Germinal center (tissue), 1 donor: ENCODE data around the gene NBPF1.
"Not testable (repeated sequence)": the region's sequence is repeated elsewhere in the genome, so short reads cannot be mapped to it uniquely, and the experiment has no call there.

Source experiments
- DNase-seq: peaks from one replicate; pipeline ENCODE4 v3.0.0; 2012; ENCODE audit warnings: mixed read lengths, low spot score

Gene NBPF1

DNA sequence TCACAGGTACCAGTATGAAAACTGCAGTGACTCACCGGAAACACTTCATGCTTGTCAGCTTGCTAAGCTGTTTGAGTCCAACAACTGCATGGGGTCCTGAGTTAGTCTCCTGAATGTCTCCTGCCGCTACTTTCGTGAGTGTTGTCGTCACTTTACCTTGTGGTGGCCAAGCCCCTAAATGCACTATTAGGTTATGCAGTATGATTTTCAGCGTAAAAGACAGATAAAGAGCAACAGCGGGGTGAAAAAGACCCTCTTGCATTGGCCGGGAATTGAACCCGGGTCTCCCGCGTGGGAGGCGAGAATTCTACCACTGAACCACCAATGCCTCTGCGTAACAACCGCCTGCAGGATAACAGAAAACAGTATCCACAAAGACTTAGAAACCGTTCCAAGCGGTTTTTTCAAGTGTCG lies 67.7 kb downstream of the NBPF1 start:
- DNase-seq = not testable (repeated sequence)

DNA sequence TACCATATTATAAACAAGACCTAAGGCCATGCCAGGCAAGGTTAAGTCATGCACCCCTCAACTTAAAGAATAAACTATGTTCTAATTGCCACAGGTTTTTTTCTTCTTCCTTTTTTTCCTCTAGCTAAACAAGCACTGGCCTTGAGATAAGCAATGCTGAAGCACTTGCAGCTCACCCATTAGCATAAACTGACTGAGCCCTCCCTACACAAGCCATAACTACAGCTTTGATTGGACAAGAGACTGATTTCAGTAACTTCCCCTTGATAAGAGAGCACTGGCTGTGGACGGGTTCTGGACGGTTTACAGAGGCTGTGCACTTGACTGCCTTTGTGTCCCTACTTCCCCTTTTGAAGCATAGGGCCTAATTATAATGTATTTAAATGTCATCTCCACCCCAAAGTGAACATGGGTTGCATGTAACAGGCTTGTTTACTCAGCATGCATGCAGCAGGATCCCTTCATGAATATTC lies 72.9 kb downstream of the NBPF1 start:
- not testable (repeated sequence) for DNase-seq

DNA sequence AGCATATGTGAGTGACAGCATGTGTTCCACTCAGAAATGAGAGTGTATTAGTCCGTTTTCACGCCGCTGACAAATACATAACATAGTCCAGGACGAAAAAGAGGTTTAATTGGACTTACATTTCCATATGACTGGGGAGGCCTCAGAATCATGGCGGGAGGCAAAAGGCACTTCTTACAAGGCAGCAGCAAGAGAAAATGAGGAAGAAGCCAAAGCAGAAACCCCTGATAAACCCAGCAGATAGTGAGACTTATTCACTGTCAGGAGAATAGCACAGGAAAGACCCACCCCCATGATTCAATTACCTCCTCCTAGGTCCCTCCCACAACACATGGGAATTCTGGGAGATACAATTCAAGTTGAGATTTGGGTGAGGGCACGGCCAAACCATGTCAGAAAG lies 75.8 kb downstream of the NBPF1 start:
- DNase-seq = not testable (repeated sequence)

DNA sequence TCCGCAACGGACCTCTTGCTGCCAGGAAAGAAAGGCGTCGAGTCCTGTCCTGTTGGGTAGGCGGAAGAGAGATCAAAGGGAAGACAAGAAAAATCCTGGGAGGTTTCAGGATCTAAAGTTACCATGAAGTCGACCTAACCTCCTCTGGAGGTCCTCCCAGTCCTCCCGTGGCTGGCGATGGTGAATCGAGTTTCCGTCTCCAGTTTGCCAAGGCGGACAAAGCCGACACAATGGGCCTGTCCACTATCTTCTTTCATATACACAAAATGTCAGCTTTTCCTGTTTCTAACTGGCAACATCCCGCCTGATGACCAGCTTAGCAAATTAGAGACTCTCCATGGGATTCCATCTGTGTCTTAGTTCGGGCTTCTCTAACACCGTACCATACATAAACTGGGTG lies 76.6 kb downstream of the NBPF1 start:
- not testable (repeated sequence) for DNase-seq

DNA sequence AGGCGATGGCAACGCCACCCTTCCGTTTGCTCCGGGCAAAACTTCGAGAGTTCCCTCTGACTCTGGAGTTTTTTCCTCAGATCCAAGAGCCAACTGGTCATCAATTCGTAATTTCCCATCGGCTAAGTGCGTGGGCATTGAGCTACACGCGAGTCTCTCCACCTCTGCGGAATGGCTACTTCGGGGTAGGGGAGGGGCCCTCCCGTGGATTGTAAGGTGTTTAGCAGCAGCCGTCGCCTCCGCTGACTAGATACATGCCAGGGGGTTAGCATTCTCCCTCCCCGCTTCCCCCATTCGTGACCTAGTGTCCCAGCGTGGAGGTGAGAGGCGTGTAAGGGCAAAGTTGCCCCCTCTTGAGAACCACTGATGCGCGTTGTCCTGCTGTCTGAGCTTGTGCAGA lies 77.5 kb downstream of the NBPF1 start:
- DNase-seq = not testable (repeated sequence)

GRCh38 chr1:16535487-16535886 lies 77.9 kb downstream of the NBPF1 start:
- not testable (repeated sequence) for DNase-seq

- not testable (repeated sequence) for DNase-seq
Measured at GRCh38 chr1:16534829-16535456, 78.4 kb downstream of the NBPF1 start.

- not testable (repeated sequence) for DNase-seq
Measured at GRCh38 chr1:16534239-16534828, 79.0 kb downstream of the NBPF1 start.

DNA sequence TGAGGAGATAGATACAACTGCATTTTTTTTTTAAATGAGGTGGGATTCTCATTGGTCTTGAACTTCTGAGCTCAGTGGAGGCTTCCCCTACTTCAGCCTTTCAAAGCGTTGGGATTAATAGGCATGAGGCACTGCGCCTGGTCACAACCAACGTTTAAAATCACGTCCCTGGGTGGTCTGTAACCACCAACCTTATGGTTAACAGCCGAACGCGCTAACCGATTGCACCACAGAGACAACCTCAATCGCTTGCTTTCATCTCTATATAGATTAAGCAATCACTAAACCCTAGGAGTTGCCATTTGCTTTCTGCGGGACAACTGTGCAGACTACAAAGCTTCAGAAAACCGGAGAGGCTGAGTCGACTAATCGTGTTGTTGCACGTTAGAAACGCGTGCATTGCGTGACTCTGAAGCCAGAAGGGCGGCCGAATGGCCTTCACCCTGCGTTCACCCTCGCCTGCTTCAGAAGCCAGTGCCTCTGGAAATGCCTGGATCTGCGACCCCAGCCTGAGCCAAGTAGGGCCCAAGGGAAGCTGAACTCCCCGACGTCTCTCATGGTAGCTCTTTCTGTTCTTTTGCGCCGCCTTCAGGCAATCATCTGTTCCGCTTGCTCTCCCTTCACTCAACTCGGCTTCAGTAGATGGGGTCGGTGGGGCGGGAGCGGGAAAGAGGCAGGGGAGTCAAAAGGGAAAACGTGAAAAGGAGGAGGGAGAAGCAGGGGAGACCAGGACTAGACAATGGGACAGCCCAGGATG lies 81.0 kb downstream of the NBPF1 start:
- DNase-seq = not testable (repeated sequence)

DNA sequence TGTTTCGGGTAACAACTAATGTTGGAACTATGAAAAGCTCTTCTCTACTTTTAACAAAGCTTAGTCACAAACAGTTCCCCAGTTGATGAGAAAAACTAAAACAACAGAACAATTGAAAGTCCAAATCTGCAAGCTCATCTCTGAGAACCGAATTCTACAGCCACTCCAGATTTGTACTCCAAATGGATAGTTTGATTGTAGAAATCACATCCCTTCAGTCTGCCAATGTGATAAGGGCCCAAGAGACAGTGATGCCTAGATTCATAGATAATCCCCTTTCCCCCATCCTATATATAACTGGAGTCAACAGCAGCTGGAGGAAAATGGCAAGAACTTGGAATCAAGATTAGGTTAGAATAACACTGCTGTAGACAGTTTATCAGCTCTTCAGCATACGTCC lies 85.0 kb downstream of the NBPF1 start:
- DNase-seq = not testable (repeated sequence)

GRCh38 chr1:16525769-16526168 lies 87.6 kb downstream of the NBPF1 start:
- DNase-seq = not testable (repeated sequence)

DNA sequence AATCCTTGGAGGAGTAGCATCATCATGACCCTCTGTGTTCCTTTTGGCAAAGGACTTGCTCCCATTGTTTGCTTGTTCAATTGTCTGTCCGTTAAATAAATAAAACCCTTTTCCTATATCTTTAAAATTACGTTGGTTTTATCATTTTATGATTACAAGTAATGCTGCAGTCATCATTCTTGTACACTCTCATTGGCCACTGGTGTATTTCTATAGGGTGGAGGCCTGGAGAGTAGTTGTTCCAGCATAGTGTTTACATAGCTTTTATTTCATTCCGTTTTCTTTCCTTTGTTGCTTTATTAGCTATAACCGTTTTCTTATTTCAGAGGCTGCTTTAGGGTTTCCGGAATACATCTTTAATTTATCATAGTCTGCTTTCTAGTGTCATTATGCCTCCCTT lies 91.7 kb downstream of the NBPF1 start:
- DNase-seq = not testable (repeated sequence)

DNA sequence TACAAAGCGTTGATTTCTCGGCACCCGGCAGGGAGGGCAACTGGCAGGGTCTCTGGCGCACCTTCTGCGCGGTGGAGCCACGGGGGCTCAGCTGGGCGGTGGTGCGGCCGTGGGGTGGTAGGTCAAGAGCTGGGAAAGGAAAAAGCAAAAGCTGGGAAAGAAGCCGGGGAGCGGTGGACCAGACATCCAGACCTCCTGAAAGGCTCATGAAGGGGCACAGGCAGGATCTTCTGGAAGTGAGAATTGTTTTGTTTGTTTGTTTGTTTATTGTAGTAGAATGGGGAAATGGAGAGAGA lies 92.1 kb downstream of the NBPF1 start:
- DNase-seq = no peak

- DNase-seq = not testable (repeated sequence)
Measured at GRCh38 chr1:16520435-16521287, 92.7 kb downstream of the NBPF1 start.

DNA sequence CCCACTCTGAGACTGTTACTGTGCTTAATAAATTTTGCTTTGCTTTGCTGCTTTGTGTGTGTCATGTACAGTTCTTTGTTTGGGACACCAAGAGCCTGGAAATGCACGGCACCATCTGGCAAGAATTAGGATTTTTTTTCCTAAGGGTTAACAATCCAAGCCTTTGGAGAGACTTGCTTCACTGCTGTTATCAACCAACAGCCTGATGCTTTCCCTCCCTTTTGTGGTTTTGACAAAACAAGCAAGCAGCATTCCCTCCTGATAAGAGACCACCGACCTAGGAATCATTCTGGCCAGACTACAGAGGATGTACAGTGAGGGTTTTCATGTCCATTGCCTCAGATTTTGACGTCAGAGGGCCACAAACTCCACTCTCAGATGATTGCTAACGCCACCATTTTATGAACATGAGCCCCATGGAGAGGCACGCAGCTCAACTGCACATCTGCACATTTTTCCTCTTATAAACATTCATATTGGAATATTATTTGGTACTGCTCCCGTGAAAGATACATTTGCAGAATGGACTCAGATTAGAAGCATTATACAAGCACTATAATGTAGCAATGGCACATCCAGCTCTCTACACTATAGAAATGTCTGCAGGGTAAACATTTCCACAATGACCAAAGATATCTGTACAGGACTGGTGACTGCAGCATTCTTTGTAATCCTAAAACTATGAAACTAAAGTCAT lies 94.0 kb downstream of the NBPF1 start:
- not testable (repeated sequence) for DNase-seq

DNA sequence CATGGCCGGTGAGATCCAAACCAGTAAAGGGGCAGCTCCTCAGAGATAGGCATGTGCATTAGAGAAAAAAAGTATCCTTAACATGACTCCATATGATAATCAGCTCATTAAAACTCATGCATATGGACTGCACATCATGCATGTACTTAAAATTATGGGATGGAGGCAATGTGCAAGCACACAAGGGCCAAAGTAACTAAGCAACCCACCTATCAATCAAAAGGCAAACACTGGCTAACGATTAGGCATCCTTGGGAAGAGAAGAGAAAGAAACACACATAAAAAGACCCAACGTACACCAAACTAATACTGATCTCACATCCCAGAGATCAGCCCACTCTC lies 94.5 kb downstream of the NBPF1 start:
- not testable (repeated sequence) for DNase-seq

DNA sequence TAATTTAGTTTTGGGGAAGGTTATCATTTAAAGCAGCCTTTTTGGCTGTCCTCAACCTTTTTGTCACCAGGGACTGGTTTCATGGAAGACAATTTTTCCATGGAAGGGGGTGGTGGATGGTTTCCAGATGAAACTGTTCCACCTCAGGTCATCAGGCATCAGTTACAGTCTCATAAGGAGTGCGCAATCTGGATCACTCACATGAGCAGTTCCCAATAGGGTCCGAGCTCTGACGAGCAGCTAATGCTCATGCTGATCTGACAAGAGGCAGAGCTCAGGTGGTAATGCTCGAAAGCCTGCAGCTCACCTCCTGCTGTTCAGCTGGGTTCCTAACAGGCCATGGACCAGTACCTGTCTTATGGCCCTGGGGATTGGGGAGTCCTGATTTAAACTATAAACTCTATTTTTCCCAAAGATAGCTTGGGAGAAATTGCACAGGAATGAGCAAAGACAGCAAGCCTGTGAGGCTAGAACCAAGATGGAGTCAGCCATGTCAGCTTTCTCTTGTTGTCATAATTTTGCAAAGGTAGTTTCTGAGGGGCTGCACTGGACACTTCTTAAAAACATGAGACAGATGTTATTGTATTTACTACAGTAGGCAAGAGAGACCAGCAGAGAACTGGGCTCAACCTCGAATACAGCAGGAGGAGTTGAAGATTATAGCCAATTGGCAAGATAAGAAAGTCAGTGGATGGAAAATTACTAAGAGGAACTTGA lies 96.5 kb downstream of the NBPF1 start:
- DNase-seq = not testable (repeated sequence)

GRCh38 chr1:16514107-16515055 lies 99.0 kb downstream of the NBPF1 start, which contains the start of gene RNU1-1:
Gene RNU1-1 (minus strand): TSS chr1:16514285.
- not testable (repeated sequence) for DNase-seq

DNA sequence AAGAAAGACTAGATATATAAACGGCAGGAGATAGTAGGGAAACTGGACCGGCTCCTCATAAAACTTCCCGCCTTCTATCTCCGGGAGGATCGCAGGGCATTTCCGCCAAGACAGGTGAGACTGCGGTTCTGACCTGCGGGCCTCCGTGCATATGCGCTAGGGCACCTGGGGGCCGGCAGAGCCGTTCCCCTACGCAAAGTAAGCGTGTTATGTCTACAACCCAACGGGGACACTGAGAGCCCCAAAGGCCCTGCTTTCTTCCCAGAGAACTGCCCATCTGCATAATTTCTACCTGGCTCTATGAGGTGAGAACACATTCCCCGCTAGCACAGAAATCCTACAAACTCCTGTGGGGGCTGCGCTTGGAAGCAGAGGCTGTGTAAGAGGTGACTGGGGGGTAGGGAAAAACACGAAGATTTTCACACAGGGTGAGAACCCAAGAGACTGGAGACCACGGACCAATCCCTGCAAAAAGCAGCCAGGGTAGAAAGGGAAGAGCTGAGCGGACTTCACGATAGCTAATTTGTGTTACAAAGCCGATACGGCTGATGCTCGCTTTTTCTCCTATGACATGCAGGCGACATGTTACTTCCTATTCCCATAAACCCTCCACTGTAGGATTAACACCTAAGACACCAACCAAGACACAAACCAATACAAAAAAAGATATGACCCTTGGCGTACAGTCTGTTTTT lies 99.8 kb downstream of the NBPF1 start:
- peak; percentile 54 for DNase-seq
